T-cell (primary cell): ENCODE measurements around the gene EIPR1. TPM values are rescaled to one million over a fixed set of nuclear protein-coding genes. Genes with fewer than 3 reads are reported as not detected.

ENCODE experiments used
- ATAC-seq, 4 experiments: fragments of 200-7000 bp in 3 of 4; fragments of 150-1000 bp in 1 of 4; cut with Tn5 transposase; replicated peaks in 1 of 4; 1 replicate in 3 of 4; 2 replicates in 1 of 4; pipeline ENCODE4 v1.10.0; 2021; ENCODE audit warnings: moderate library complexity in 3 of 4, mild to moderate bottlenecking in 2 of 4, moderate number of reproducible peaks in 1 of 4
- CTCF ChIA-PET, 2 donors: fragments of 300-600 bp; sonication (Branson Sonifier 250); formaldehyde crosslinking; loops; one replicate each; lab custom pipeline; 2022; ENCODE audit warnings: antibody characterized with exemption in 2 of 2; lab: Charles Lee
- POLR2A ChIA-PET, 2 donors: fragments of 300-600 bp; sonication (Branson Sonifier 250); formaldehyde crosslinking; loops; one replicate each; lab custom pipeline; 2022; ENCODE audit warnings: antibody characterized with exemption in 2 of 2; lab: Charles Lee
- DNase-seq, 35 experiments: peaks; one replicate each; pipeline versions ENCODE4 v3.0.0 to v3.0.0-alpha.2; 2013 to 2023
- H3K27ac ChIP-seq: one replicate; pipeline ENCODE4 v1.5.1; 2013; ENCODE audit warnings: low read length
- H3K27me3 ChIP-seq, 2 experiments: replicated peaks in 1 of 2; 1 replicate in 1 of 2; 2 replicates in 1 of 2; pipeline versions ENCODE4 v1.6.1 to v1.7.0; 2013; ENCODE audit warnings: low read length in 1 of 2, mixed read lengths in 1 of 2; ENCODE audit not compliant: control insufficient read depth in 2 of 2, insufficient read depth in 2 of 2; ENCODE audit errors: extremely low read depth in 1 of 2
- H3K36me3 ChIP-seq, 2 donors: 1 replicate in 1 of 2; 2 replicates in 1 of 2; pipeline versions ENCODE4 v1.6.1 to v1.7.0; 2013; ENCODE audit warnings: low read length in 1 of 2; ENCODE audit not compliant: control insufficient read depth in 2 of 2, insufficient read depth in 1 of 2; ENCODE audit errors: extremely low read depth in 1 of 2
- H3K4me1 ChIP-seq, 2 experiments: 1 replicate in 1 of 2; 2 replicates in 1 of 2; pipeline versions ENCODE4 v1.6.1 to v1.7.0; 2013; ENCODE audit warnings: low read length in 2 of 2, mixed read lengths in 1 of 2; ENCODE audit not compliant: insufficient read depth in 2 of 2, control insufficient read depth in 1 of 2; ENCODE audit errors: extremely low read depth in 1 of 2
- H3K4me3 ChIP-seq, 2 donors: 1 replicate in 1 of 2; 2 replicates in 1 of 2; pipeline versions ENCODE4 v1.5.1 to v1.7.0; 2013; ENCODE audit warnings: mild to moderate bottlenecking in 2 of 2, low read length in 1 of 2, moderate library complexity in 1 of 2; ENCODE audit not compliant: control insufficient read depth in 1 of 2; ENCODE audit errors: extremely low read depth in 1 of 2
- H3K9me3 ChIP-seq: 2 replicates; pipeline ENCODE4 v1.7.0; 2013
- H3K27ac Mint-ChIP-seq, 2 donors: one replicate each; pipeline ENCODE4 v1.8.0; 2020 to 2021; ENCODE audit warnings: mild to moderate bottlenecking in 2 of 2, mixed read lengths in 2 of 2
- H3K27me3 Mint-ChIP-seq, 2 donors: one replicate each; pipeline ENCODE4 v1.8.0; 2021 to 2022; ENCODE audit warnings: mixed read lengths in 2 of 2
- H3K36me3 Mint-ChIP-seq: one replicate; pipeline ENCODE4 v1.8.0; 2021; ENCODE audit warnings: mixed read lengths
- H3K4me1 Mint-ChIP-seq, 3 donors: one replicate each; pipeline ENCODE4 v1.8.0; 2020 to 2022; ENCODE audit warnings: mixed read lengths in 3 of 3, mild to moderate bottlenecking in 1 of 3
- H3K4me3 Mint-ChIP-seq, 3 donors: one replicate each; pipeline ENCODE4 v1.8.0; 2020 to 2022; ENCODE audit warnings: mild to moderate bottlenecking in 3 of 3, mixed read lengths in 3 of 3, moderate library complexity in 3 of 3
- H3K9me3 Mint-ChIP-seq, 3 donors: one replicate each; pipeline ENCODE4 v1.8.0; 2020 to 2022; ENCODE audit warnings: mixed read lengths in 3 of 3
- whole genome bisulfite sequencing: methylation state at CpG from one replicate; pipeline ENCODE4 v1.1.5; 2013; ENCODE audit warnings: missing lambda C conversion rate; ENCODE audit not compliant: insufficient coverage; 5-methylcytosine and 5-hydroxymethylcytosine counted together
- total RNA-seq, 35 experiments: library from RNA in 6 of 35; stranded (reverse) in 6 of 35; fragments of 120-200 nt in 1 of 35; gene quantifications; one replicate each; pipeline versions ENCODE4 v1.2.1 to v1.2.4 and lab custom pipeline; 2013 to 2026

The EIPR1 gene
- total RNA-seq, 5 donors from 2014 or later (not counting 1 experiment from before 2014, with no cell fraction given) = 26.0 to 36.4 (median 27.8) TPM

- CTCF ChIA-PET = interaction anchor here in 1 of 2 donors (0.9 to 1.1 kb wide), 2 partner anchors 17 to 21 kb away, joined by 4 to 5 read pairs; no protein-coding TSS in a partner anchor
- ATAC-seq (no peak), DNase-seq (no peak)
- no peaks in the 10 kb centered on the region for H3K27me3 Mint-ChIP-seq
- Histone ChIP-seq H3K4me1 (no peaks in the 10 kb centered on the region), H3K27ac (no peak overlapping the region), H3K27me3 (no peaks in the 10 kb centered on the region), H3K36me3 (peaks cover 7 to 41% of the 10 kb centered on the region in 2 donors), H3K4me3 (no peak overlapping the region), H3K9me3 (no peaks in the 10 kb centered on the region)
- POLR2A ChIA-PET = interaction anchor here in 1 of 2 donors (0.5 kb wide), 1 partner anchor 11 kb away, joined by 7 read pairs; no protein-coding TSS in a partner anchor
- H3K4me3 Mint-ChIP-seq = no peak overlapping the region
- peaks cover 50% of the 10 kb centered on the region for H3K36me3 Mint-ChIP-seq
- peaks cover 27 to 36% (median 29%) of the 10 kb centered on the region in 3 donors for H3K4me1 Mint-ChIP-seq
- no peaks in the 10 kb centered on the region for H3K9me3 Mint-ChIP-seq
- WGBS = 100% methylated on average over 3 of the region's 7 CpGs
- H3K27ac Mint-ChIP-seq = no peak overlapping the region
These were observed 28.3 kb upstream of the EIPR1 start for GRCh38 chr2:3405876-3406275.

- H3K4me1 Mint-ChIP-seq = peaks cover 30 to 41% (median 33%) of the 10 kb centered on the region in 3 donors
- Histone ChIP-seq H3K9me3 (no peaks in the 10 kb centered on the region), H3K4me1 (no peaks in the 10 kb centered on the region), H3K27me3 (no peaks in the 10 kb centered on the region), H3K4me3 (no peak overlapping the region), H3K36me3 (peaks cover 7 to 44% of the 10 kb centered on the region in 2 donors), H3K27ac (no peak overlapping the region)
- DNase-seq = no peak
- no peak for ATAC-seq
- POLR2A ChIA-PET = no interaction called here
- H3K4me3 Mint-ChIP-seq = no peak overlapping the region
- H3K9me3 Mint-ChIP-seq = no peaks in the 10 kb centered on the region
- H3K27ac Mint-ChIP-seq = no peak overlapping the region
- H3K36me3 Mint-ChIP-seq = peaks cover 56% of the 10 kb centered on the region
- CTCF ChIA-PET = interaction anchor here in 1 of 2 donors (0.9 to 1.1 kb wide), 2 partner anchors 18 to 20 kb away, joined by 4 to 5 read pairs; no protein-coding TSS in a partner anchor
- no peaks in the 10 kb centered on the region for H3K27me3 Mint-ChIP-seq
- WGBS = 100% methylated on average over 1 of the region's 6 CpGs
These were observed 27.7 kb upstream of the EIPR1 start for GRCh38 chr2:3405307-3405706.

GRCh38 chr2:3404349-3404894, 26.8 kb upstream of the EIPR1 start:
- POLR2A ChIA-PET = interaction anchor here in 1 of 2 donors (0.5 kb wide), 1 partner anchor 252 kb away, joined by 3 read pairs; no protein-coding TSS in a partner anchor
- H3K27me3 Mint-ChIP-seq = no peaks in the 10 kb centered on the region
- Histone ChIP-seq H3K27ac (no peak overlapping the region), H3K4me3 (no peak overlapping the region), H3K9me3 (no peaks in the 10 kb centered on the region), H3K27me3 (no peaks in the 10 kb centered on the region), H3K36me3 (peaks cover 10 to 45% of the 10 kb centered on the region in 2 donors), H3K4me1 (no peaks in the 10 kb centered on the region)
- ATAC-seq (no peak), DNase-seq (no peak)
- CTCF ChIA-PET = interaction anchor here in 1 of 2 donors (0.6 kb wide), 1 partner anchor 40 kb away, joined by 7 read pairs; no protein-coding TSS in a partner anchor
- H3K27ac Mint-ChIP-seq = no peak overlapping the region
- H3K36me3 Mint-ChIP-seq = peaks cover 53% of the 10 kb centered on the region
- no peak overlapping the region for H3K4me3 Mint-ChIP-seq
- H3K4me1 Mint-ChIP-seq = peaks cover 27 to 35% (median 29%) of the 10 kb centered on the region in 3 donors
- H3K9me3 Mint-ChIP-seq = no peaks in the 10 kb centered on the region
- 97% methylated on average over 6 of the region's 11 CpGs for WGBS

- H3K27ac Mint-ChIP-seq = no peak overlapping the region
- peaks cover 26 to 32% (median 30%) of the 10 kb centered on the region in 3 donors for H3K4me1 Mint-ChIP-seq
- ATAC-seq (no peak), DNase-seq (no peak)
- peaks cover 12 to 50% of the 10 kb centered on the region in 2 donors for H3K36me3 ChIP-seq
- CTCF ChIA-PET = no interaction called here
- H3K27me3 Mint-ChIP-seq = no peaks in the 10 kb centered on the region
- POLR2A ChIA-PET = interaction anchor here in 1 of 2 donors (0.5 kb wide), 1 partner anchor 251 kb away, joined by 3 read pairs; no protein-coding TSS in a partner anchor
- no peak overlapping the region for H3K27ac ChIP-seq
- no peaks in the 10 kb centered on the region for H3K9me3 Mint-ChIP-seq
- H3K4me1 ChIP-seq = no peaks in the 10 kb centered on the region
- no peaks in the 10 kb centered on the region for H3K27me3 ChIP-seq
- WGBS = 100% methylated on average over 9 of the region's 11 CpGs
- H3K9me3 ChIP-seq = no peaks in the 10 kb centered on the region
- no peak overlapping the region for H3K4me3 ChIP-seq
- H3K4me3 Mint-ChIP-seq = no peak overlapping the region
- H3K36me3 Mint-ChIP-seq = peaks cover 55% of the 10 kb centered on the region
These were observed 26.1 kb upstream of the EIPR1 start for GRCh38 chr2:3403587-3404334.

GRCh38 chr2:3399829-3400228, 22.2 kb upstream of the EIPR1 start:
- H3K27ac Mint-ChIP-seq = no peak overlapping the region
- no peaks in the 10 kb centered on the region for H3K27me3 Mint-ChIP-seq
- DNase-seq (no peak), ATAC-seq (no peak)
- H3K27me3 ChIP-seq = no peaks in the 10 kb centered on the region
- WGBS = 97% methylated on average over 8 of the region's 9 CpGs
- CTCF ChIA-PET = no interaction called here
- H3K9me3 Mint-ChIP-seq = peaks cover 5 to 18% (median 13%) of the 10 kb centered on the region in 3 donors
- H3K4me3 ChIP-seq = no peak overlapping the region
- H3K4me1 ChIP-seq = no peaks in the 10 kb centered on the region
- no peak overlapping the region for H3K4me3 Mint-ChIP-seq
- POLR2A ChIA-PET = no interaction called here
- H3K9me3 ChIP-seq = peaks cover 2% of the 10 kb centered on the region
- no peak overlapping the region for H3K27ac ChIP-seq
- H3K4me1 Mint-ChIP-seq = peaks cover 22 to 41% (median 30%) of the 10 kb centered on the region in 3 donors
- H3K36me3 Mint-ChIP-seq = peaks cover 78% of the 10 kb centered on the region
- H3K36me3 ChIP-seq = peaks cover 10 to 50% of the 10 kb centered on the region in 2 donors

GRCh38 chr2:3399381-3399780, 21.8 kb upstream of the EIPR1 start:
- H3K36me3 ChIP-seq = peaks cover 10 to 48% of the 10 kb centered on the region in 2 donors
- no peak for DNase-seq
- no peak overlapping the region for H3K27ac ChIP-seq
- Mint-ChIP-seq H3K4me3 (no peak overlapping the region), H3K9me3 (peaks cover 5 to 20% (median 16%) of the 10 kb centered on the region in 3 donors), H3K27me3 (no peaks in the 10 kb centered on the region), H3K36me3 (peaks cover 79% of the 10 kb centered on the region), H3K27ac (no peak overlapping the region), H3K4me1 (peaks cover 19 to 41% (median 28%) of the 10 kb centered on the region in 3 donors)
- H3K27me3 ChIP-seq = no peaks in the 10 kb centered on the region
- no peak for ATAC-seq
- CTCF ChIA-PET = interaction anchor here (0.6 to 0.9 kb wide), 2 partner anchors 253 to 800 kb away, joined by 3 read pairs; no protein-coding TSS in a partner anchor
- POLR2A ChIA-PET = no interaction called here
- peaks cover 2% of the 10 kb centered on the region for H3K9me3 ChIP-seq
- H3K4me3 ChIP-seq = no peak overlapping the region
- WGBS = 97% methylated on average over 3 of the region's 3 CpGs
- H3K4me1 ChIP-seq = no peaks in the 10 kb centered on the region
